LoVo (cell line): ENCODE data around the gene FAM131A.
A peak's percentile ranks its signal among the peaks of the same experiment; 100 is the strongest.

ENCODE experiments used
- DNase-seq: peaks from one replicate; pipeline ENCODE4 v3.0.0-alpha.2; 2016; ENCODE audit warnings: low spot score

The FAM131A gene

GRCh38 chr3:184337399-184337714, at the start of gene FAM131A:
TSS of gene FAM131A (plus strand) at chr3:184337600. CDS start at chr3:184337631, 31 bp downstream.
- DNase-seq: no peak

GRCh38 chr3:184289426-184289938, 47.9 kb upstream of the FAM131A start:
- DNase-seq: peak; percentile 32

- no peak for DNase-seq
Measured at GRCh38 chr3:184290331-184290730, 47.1 kb upstream of the FAM131A start.

- no peak for DNase-seq
Measured at GRCh38 chr3:184291044-184291737, 46.2 kb upstream of the FAM131A start.

GRCh38 chr3:184291738-184292445, 45.5 kb upstream of the FAM131A start:
- DNase-seq: no peak

GRCh38 chr3:184295771-184296170, 41.6 kb upstream of the FAM131A start:
- DNase-seq: no peak

GRCh38 chr3:184296616-184297015, 40.8 kb upstream of the FAM131A start:
- DNase-seq: no peak

DNA sequence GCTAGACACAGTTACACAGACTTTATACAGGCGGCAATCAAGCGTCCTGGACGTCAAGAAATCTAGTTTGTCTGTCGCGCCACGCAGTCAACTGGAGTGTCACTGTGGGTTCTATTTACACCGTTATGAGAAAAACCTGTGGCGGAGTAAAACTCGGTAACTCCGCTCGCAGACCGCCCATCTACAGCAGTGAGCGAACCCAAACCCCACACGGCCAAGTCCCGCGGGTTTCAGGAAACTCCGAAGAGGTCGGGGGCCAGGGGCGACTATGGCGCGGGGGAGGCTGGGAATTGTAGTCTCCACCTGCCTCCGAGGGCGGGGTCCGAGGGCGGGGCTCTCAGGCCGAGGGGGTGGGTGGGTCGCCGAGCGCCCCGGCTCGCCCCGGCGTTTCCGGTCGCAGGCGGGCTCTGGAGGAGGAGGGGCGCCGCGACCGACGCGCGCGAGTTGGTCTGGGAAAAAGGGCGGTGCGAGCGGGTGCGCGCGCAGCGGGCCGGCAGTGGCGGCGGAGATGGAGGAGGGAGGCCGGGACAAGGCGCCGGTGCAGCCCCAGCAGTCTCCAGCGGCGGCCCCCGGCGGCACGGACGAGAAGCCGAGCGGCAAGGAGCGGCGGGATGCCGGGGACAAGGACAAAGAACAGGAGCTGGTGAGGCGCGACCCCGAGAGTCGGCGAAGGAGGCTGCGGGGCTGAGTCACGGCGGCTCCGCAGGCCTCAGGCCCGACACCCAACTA, 38.5 kb upstream of the FAM131A start, which contains the start of gene PSMD2:
Gene PSMD2, plus strand, starts transcription at position 483 of the 729 bp plus-strand sequence. Its CDS starts 26 bp downstream, at position 509.
- DNase-seq: peak; percentile 93

- DNase-seq: no peak
Measured at GRCh38 chr3:184299488-184300377, 37.7 kb upstream of the FAM131A start.

GRCh38 chr3:184300378-184300720, 37.1 kb upstream of the FAM131A start:
- no peak for DNase-seq

DNA sequence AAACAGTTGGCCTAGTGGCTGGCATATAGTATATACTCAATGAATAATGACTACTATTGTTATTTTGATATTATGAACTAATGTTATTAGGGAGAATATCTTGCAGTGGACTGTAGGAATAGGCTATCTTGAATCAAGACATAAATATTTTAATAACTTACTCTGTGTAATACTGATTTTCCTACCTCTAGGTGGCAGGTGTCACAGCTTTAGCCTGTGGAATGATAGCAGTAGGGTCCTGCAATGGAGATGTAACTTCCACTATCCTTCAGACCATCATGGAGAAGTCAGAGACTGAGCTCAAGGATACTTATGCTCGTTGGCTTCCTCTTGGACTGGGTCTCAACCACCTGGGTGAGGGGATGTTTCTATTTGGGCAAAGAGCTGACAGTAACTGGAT, 31.8 kb upstream of the FAM131A start:
- no peak for DNase-seq

DNA sequence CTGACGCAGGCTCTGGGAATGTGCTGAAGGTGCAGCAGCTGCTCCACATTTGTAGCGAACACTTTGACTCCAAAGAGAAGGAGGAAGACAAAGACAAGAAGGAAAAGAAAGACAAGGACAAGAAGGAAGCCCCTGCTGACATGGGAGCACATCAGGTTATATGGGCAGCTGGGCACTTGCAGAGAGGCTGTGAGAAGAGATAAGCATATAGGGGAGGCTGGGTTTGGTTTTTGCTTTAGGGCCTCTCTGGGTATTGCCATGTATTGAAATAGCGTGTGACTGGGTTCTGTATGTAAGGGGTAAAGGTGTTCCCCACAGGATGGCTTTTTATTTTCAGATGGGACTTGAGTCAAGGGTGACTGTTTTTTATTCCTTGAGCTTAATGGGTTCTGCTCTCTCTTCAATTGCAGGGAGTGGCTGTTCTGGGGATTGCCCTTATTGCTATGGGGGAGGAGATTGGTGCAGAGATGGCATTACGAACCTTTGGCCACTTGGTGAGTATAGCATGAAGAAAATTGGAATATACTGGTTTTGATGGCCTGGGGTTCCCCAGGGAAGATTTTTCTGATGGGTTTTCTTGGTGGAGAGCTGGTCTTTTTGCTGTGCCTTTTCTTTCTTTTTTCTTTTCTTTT, 30.9 kb upstream of the FAM131A start:
- no peak for DNase-seq

GRCh38 chr3:184307915-184308314, 29.5 kb upstream of the FAM131A start:
- no peak for DNase-seq

DNA sequence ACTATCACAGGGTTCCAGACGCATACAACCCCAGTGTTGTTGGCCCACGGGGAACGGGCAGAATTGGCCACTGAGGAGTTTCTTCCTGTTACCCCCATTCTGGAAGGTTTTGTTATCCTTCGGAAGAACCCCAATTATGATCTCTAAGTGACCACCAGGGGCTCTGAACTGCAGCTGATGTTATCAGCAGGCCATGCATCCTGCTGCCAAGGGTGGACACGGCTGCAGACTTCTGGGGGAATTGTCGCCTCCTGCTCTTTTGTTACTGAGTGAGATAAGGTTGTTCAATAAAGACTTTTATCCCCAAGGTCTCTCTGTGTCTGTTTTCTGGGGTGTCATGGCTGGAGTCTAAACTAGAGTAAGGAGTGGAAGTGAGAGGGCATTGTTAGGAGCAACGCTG, 28.7 kb upstream of the FAM131A start:
- no peak for DNase-seq

DNA sequence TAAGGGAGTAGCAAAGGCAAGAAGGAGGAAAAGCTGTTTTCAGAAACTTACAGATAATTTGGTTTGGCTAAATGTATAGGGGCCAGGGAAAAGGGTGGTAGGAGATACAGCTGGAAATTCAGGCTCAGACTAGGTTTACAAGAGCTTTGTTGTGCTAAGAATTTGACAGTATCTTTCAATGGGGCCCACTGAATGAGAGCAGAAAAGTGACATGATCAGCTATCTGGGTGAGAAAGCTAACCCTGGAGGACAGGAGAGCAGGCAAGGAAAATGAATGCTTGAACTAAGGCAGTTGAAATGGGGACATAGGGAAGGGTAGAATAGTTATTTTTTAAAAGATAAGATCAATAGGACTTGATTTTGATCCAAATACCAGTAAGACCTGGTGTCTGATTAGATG, 25.8 kb upstream of the FAM131A start:
- no peak for DNase-seq

- peak; percentile 94 for DNase-seq
Measured at GRCh38 chr3:184314363-184314699, 23.1 kb upstream of the FAM131A start, which contains the start of gene EIF4G1. TSS of gene EIF4G1 (plus strand) at chr3:184314606. CDS start at chr3:184315797, 1,191 bp downstream.

GRCh38 chr3:184314700-184315542, 22.5 kb upstream of the FAM131A start:
- no peak for DNase-seq

GRCh38 chr3:184315543-184315867, 21.9 kb upstream of the FAM131A start:
- DNase-seq: no peak

GRCh38 chr3:184315871-184316661, 21.3 kb upstream of the FAM131A start:
- no peak for DNase-seq

- DNase-seq: no peak
Measured at GRCh38 chr3:184316792-184317191, 20.6 kb upstream of the FAM131A start.
